Measurements from ENCODE around the gene ADAMTS17.

DNA sequence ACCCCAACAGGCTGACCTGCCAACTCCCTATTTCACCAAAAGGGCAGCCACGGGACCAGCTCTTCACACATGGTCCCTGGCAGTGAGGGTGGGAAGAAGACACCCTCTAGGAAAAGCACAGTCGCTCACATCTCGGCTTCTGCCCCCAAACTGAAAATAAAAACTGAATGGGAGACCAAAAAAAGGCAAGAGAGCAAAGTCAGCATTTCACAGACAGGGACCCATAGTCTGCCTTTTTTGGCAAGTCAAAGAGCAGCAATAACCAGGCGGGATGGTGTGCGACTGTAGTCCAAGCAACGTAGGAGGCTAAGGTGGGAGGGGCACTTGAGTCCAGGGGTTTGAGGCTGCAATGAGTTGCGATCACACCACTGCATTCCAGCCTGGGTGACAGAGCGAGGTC lies 154.1 kb downstream of the ADAMTS17 start:
- TF ChIP-seq, protein P1, sequence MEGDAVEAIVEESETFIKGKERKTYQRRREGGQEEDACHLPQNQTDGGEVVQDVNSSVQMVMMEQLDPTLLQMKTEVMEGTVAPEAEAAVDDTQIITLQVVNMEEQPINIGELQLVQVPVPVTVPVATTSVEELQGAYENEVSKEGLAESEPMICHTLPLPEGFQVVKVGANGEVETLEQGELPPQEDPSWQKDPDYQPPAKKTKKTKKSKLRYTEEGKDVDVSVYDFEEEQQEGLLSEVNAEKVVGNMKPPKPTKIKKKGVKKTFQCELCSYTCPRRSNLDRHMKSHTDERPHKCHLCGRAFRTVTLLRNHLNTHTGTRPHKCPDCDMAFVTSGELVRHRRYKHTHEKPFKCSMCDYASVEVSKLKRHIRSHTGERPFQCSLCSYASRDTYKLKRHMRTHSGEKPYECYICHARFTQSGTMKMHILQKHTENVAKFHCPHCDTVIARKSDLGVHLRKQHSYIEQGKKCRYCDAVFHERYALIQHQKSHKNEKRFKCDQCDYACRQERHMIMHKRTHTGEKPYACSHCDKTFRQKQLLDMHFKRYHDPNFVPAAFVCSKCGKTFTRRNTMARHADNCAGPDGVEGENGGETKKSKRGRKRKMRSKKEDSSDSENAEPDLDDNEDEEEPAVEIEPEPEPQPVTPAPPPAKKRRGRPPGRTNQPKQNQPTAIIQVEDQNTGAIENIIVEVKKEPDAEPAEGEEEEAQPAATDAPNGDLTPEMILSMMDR (IDR thresholded peaks at IDR 0.05), result no peak
- TF ChIP-seq POLR2A (IDR thresholded peaks at IDR 0.05), result no peak
